ENCODE measurements around the gene CDK13. TPM values are rescaled to one million over a fixed set of nuclear protein-coding genes. Genes with fewer than 3 reads are reported as not detected.

CDK13 gene
- total and polyA plus RNA-seq, 7 experiments from 2014 or later, result 26.3 to 117 (median 105) TPM

DNA sequence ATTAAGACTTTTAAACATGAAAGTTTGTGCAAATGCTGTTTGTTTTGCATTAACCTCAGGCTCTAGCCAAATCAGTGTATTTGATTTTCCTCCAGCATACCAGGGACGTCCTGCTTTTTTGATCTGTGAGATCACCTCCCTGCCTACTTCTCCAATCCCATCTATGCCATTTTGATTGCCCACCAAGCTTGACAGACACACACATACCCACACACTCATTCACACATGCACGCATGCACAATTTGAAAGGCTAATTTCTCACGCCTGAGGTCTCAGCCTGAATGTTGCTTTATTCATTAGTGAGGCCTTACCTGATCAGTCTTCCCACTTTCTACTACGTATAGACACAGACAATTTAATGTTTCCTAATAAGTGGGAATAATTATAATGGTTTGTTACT, 53.5 kb downstream of the CDK13 start:
- Mint-ChIP-seq H3K4me3 (no peak overlapping the region), H3K36me3 (peaks cover 7 to 29% (median 13%) of the 10 kb centered on the region in 5 donors), H3K27me3 (no peaks in the 10 kb centered on the region), H3K9me3 (no peaks in the 10 kb centered on the region), H3K4me1 (peaks cover 0 to 30% (median 9%) of the 10 kb centered on the region in 7 donors), H3K27ac (peak overlapping the region in 5 of 9 donors; percentile 9 to 38 (median 23))
- no peak for DNase-seq
- Histone ChIP-seq H3K4me1 (ENCODE audit: control insufficient read depth in 2 of 2, insufficient read depth in 2 of 2, low read length in 2 of 2) (no peaks in the 10 kb centered on the region), H3K4me3 (ENCODE audit: low read length) (no peak overlapping the region), H3K9me3 (ENCODE audit: control insufficient read depth in 2 of 3, low read length in 3 of 3) (no peaks in the 10 kb centered on the region), H3K27ac (ENCODE audit: low read depth, low read length) (no peak overlapping the region), H3K36me3 (ENCODE audit: control insufficient read depth in 2 of 3, insufficient read depth in 3 of 3, low read length in 3 of 3) (peaks cover 0 to 21% (median 3%) of the 10 kb centered on the region in 3 experiments), H3K27me3 (ENCODE audit: control insufficient read depth in 2 of 2, insufficient read depth in 2 of 2, low read length in 2 of 2) (no peaks in the 10 kb centered on the region)
- CTCF ChIA-PET, result no interaction called here
- intact Hi-C loops (cut with micrococcal nuclease), result no loop called here
- no peak for ATAC-seq
- POLR2A ChIA-PET, result no interaction called here

DNA sequence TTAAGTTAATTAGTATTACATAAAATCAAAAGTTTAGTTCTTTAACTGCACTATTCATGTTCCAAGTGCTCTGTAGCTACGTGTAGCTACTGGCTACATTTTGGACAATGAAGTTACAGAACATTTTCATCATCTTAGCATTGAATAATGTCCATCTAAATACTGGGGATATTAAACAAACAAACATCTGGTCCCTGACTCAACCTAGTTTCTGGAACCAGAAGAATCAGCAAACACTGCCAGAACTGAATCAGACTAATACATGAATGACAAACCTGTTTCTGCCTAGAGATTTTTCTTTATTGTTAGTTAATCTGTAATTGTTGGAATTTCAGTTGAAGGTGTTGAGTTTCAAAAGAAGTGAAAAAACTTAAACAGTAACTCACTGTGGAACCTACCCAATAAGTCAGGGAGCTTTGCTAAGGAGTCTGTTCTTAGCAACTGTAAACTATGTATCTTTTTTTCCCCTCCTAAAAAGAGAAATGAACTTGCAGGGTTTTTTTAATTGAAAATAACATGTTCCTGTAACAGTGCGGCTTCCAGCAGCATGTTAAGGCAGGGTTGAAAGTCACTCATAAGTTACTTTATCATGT, 58.3 kb downstream of the CDK13 start:
- Mint-ChIP-seq H3K27me3 (no peaks in the 10 kb centered on the region), H3K27ac (peak overlapping the region in 1 of 9 donors; percentile 33), H3K4me3 (no peak overlapping the region), H3K4me1 (peaks cover 2 to 24% (median 11%) of the 10 kb centered on the region in 7 donors), H3K36me3 (peaks cover 4 to 37% (median 13%) of the 10 kb centered on the region in 5 donors), H3K9me3 (no peaks in the 10 kb centered on the region)
- DNase-seq (no peak), ATAC-seq (no peak)
- no peaks in the 10 kb centered on the region for H3K27me3 ChIP-seq (ENCODE audit: control insufficient read depth in 2 of 2, insufficient read depth in 2 of 2, low read length in 2 of 2)
- H3K27ac ChIP-seq (ENCODE audit: low read depth, low read length), result no peak overlapping the region
- POLR2A ChIA-PET, result no interaction called here
- intact Hi-C loops (cut with micrococcal nuclease), result loop anchor here in 1 of 2 donors (5.0 kb wide), 1 partner anchor 34 kb away; no protein-coding TSS in a partner anchor
- no peak overlapping the region for H3K4me3 ChIP-seq (ENCODE audit: low read length)
- CTCF ChIA-PET, result no interaction called here
- no peaks in the 10 kb centered on the region for H3K4me1 ChIP-seq (ENCODE audit: control insufficient read depth in 2 of 2, insufficient read depth in 2 of 2, low read length in 2 of 2)
- no peaks in the 10 kb centered on the region for H3K9me3 ChIP-seq (ENCODE audit: control insufficient read depth in 2 of 3, low read length in 3 of 3)
- H3K36me3 ChIP-seq (ENCODE audit: control insufficient read depth in 2 of 3, insufficient read depth in 3 of 3, low read length in 3 of 3), result peaks cover 0 to 31% (median 9%) of the 10 kb centered on the region in 3 experiments

DNA sequence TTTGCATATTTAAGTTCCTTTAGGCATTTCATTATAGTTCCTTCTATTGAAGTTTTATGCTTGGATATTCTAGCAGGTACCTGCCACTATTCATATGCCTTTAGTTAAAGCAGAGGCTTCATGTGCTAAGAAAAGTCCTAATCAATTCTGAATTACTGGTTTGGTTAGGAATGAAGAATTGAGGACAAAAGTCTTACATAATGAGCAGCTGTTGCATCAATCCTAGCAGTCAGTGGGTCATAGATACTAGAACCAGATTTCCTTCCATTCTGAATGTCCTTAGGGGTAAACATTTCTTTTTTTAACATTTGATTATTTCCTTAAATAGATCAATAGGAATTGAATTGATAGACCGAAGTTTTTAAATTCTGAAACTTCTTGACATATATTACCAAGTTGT, 59.2 kb downstream of the CDK13 start:
- ChIA-PET POLR2A (no interaction called here), CTCF (no interaction called here)
- Mint-ChIP-seq H3K36me3 (peaks cover 0 to 37% (median 13%) of the 10 kb centered on the region in 5 donors), H3K4me3 (no peak overlapping the region), H3K9me3 (no peaks in the 10 kb centered on the region), H3K4me1 (peaks cover 2 to 24% (median 12%) of the 10 kb centered on the region in 7 donors), H3K27me3 (no peaks in the 10 kb centered on the region), H3K27ac (peak overlapping the region in 1 of 9 donors; percentile 40)
- Histone ChIP-seq H3K36me3 (ENCODE audit: control insufficient read depth in 2 of 3, insufficient read depth in 3 of 3, low read length in 3 of 3) (peaks cover 0 to 31% (median 14%) of the 10 kb centered on the region in 3 experiments), H3K9me3 (ENCODE audit: control insufficient read depth in 2 of 3, low read length in 3 of 3) (no peaks in the 10 kb centered on the region), H3K27ac (ENCODE audit: low read depth, low read length) (no peak overlapping the region), H3K4me1 (ENCODE audit: control insufficient read depth in 2 of 2, insufficient read depth in 2 of 2, low read length in 2 of 2) (no peaks in the 10 kb centered on the region), H3K4me3 (ENCODE audit: low read length) (no peak overlapping the region), H3K27me3 (ENCODE audit: control insufficient read depth in 2 of 2, insufficient read depth in 2 of 2, low read length in 2 of 2) (no peaks in the 10 kb centered on the region)
- ATAC-seq (no peak), DNase-seq (no peak)
- intact Hi-C loops (cut with micrococcal nuclease), result loop anchor here in 1 of 2 donors (5.0 kb wide), 1 partner anchor 33 kb away; no protein-coding TSS in a partner anchor

DNA sequence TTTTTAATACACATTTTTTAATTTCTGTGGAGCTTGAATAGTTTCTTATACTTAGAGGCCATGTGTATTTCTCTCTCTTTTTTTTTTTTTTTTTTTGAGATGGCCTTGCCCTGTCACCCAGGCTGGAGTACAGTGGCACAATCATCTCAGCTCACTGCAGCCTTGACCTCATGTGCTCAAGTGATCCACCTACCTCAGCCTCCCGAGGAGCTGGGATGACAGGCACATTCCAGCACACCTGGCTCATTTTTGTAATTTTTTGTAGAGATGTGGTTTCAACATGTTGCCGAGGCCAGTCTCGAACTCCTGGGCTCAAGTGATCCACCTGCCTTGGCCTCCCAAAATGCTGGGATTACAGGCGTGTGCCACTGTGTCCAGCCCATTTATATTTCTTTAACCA, 64.3 kb downstream of the CDK13 start:
- H3K36me3 Mint-ChIP-seq, result peaks cover 4 to 39% (median 19%) of the 10 kb centered on the region in 5 donors
- no peak for ATAC-seq
- DNase-seq, result no peak
- H3K9me3 Mint-ChIP-seq, result no peaks in the 10 kb centered on the region
- no peaks in the 10 kb centered on the region for H3K27me3 Mint-ChIP-seq
- Histone ChIP-seq H3K4me1 (ENCODE audit: control insufficient read depth in 2 of 2, insufficient read depth in 2 of 2, low read length in 2 of 2) (no peaks in the 10 kb centered on the region), H3K27me3 (ENCODE audit: control insufficient read depth in 2 of 2, insufficient read depth in 2 of 2, low read length in 2 of 2) (no peaks in the 10 kb centered on the region), H3K27ac (ENCODE audit: low read depth, low read length) (no peak overlapping the region), H3K4me3 (ENCODE audit: low read length) (no peak overlapping the region), H3K9me3 (ENCODE audit: control insufficient read depth in 2 of 3, low read length in 3 of 3) (no peaks in the 10 kb centered on the region), H3K36me3 (ENCODE audit: control insufficient read depth in 2 of 3, insufficient read depth in 3 of 3, low read length in 3 of 3) (peaks cover 0 to 12% (median 10%) of the 10 kb centered on the region in 3 experiments)
- no peak overlapping the region for H3K4me3 Mint-ChIP-seq
- ChIA-PET CTCF (interaction anchor here (0.6 kb wide), 2 partner anchors 26 to 87 kb away, joined by 3 read pairs; no protein-coding TSS in a partner anchor), POLR2A (interaction anchor here (0.6 to 1.3 kb wide), 2 partner anchors 58 to 66 kb away, joined by 4 to 6 read pairs; no protein-coding TSS in a partner anchor)
- intact Hi-C loops (cut with micrococcal nuclease), result no loop called here
- H3K4me1 Mint-ChIP-seq, result peaks cover 9 to 32% (median 27%) of the 10 kb centered on the region in 7 donors
- H3K27ac Mint-ChIP-seq, result peak overlapping the region in 2 of 9 donors; percentile 38 to 51

DNA sequence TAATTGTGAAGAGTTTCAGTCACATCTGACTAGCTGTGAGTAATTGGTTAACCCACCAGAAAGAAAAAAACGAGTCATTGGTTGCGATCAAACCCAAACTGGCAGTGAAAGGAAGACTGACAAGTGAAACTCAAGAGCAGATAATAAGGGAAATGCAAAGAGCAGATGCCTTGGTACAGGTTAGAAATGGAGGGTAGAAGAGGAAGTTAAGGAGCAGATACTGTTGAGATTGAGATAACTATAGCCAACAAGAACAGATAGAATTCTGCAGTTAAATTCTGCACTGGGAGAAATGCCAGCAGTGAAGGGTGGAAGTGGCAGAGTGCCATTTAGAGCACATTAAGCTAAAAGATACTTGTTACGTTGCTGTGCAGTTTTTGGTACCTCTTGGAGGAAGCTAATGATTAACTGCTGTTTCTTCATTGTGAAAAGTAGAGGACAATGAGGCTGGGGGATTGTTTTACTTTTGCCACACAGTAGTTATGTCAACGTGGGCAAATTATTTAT, 65.8 kb downstream of the CDK13 start:
- Mint-ChIP-seq H3K27me3 (no peaks in the 10 kb centered on the region), H3K4me3 (no peak overlapping the region), H3K9me3 (no peaks in the 10 kb centered on the region), H3K4me1 (peaks cover 9 to 32% (median 29%) of the 10 kb centered on the region in 7 donors), H3K36me3 (peaks cover 4 to 42% (median 17%) of the 10 kb centered on the region in 5 donors), H3K27ac (peak overlapping the region in 6 of 9 donors; percentile 3 to 85 (median 24))
- no peaks in the 10 kb centered on the region for H3K4me1 ChIP-seq (ENCODE audit: control insufficient read depth in 2 of 2, insufficient read depth in 2 of 2, low read length in 2 of 2)
- ATAC-seq, result peak; percentile 41
- peaks cover 0 to 9% (median 0%) of the 10 kb centered on the region in 3 experiments for H3K36me3 ChIP-seq (ENCODE audit: control insufficient read depth in 2 of 3, insufficient read depth in 3 of 3, low read length in 3 of 3)
- ChIA-PET CTCF (no interaction called here), POLR2A (no interaction called here)
- intact Hi-C loops (cut with micrococcal nuclease), result no loop called here
- no peak for DNase-seq
- no peak overlapping the region for H3K27ac ChIP-seq (ENCODE audit: low read depth, low read length)
- no peak overlapping the region for H3K4me3 ChIP-seq (ENCODE audit: low read length)
- no peaks in the 10 kb centered on the region for H3K27me3 ChIP-seq (ENCODE audit: control insufficient read depth in 2 of 2, insufficient read depth in 2 of 2, low read length in 2 of 2)
- no peaks in the 10 kb centered on the region for H3K9me3 ChIP-seq (ENCODE audit: control insufficient read depth in 2 of 3, low read length in 3 of 3)

DNA sequence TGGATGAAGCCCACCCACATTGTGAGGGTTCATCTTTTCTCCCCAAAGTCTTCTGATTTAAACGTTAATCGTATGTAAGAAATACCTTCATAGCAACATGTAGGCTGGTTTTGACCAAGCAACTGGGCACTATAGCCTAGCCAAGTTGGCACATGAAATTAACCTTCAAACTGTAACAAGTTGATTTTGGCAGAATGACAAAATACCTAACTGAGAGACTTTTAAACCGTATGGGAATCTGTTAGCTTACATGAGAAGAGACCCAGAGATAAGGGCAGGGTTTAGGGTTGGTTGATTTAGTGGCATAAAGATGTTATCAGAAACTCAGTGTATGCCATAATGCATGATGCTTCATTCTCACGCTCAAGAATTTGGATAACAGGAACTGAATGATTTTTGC, 69.5 kb downstream of the CDK13 start:
- no peaks in the 10 kb centered on the region for H3K27me3 ChIP-seq (ENCODE audit: control insufficient read depth in 2 of 2, insufficient read depth in 2 of 2, low read length in 2 of 2)
- Mint-ChIP-seq H3K27me3 (no peaks in the 10 kb centered on the region), H3K4me1 (peaks cover 19 to 46% (median 37%) of the 10 kb centered on the region in 7 donors), H3K27ac (no peak overlapping the region), H3K9me3 (no peaks in the 10 kb centered on the region), H3K4me3 (no peak overlapping the region), H3K36me3 (peaks cover 8 to 41% (median 15%) of the 10 kb centered on the region in 5 donors)
- CTCF ChIA-PET, result interaction anchor here (1.4 kb wide), 1 partner anchor 123 kb away, joined by 4 read pairs; no protein-coding TSS in a partner anchor
- peaks cover 0 to 6% (median 3%) of the 10 kb centered on the region in 3 experiments for H3K36me3 ChIP-seq (ENCODE audit: control insufficient read depth in 2 of 3, insufficient read depth in 3 of 3, low read length in 3 of 3)
- DNase-seq (no peak), ATAC-seq (no peak)
- H3K4me1 ChIP-seq (ENCODE audit: control insufficient read depth in 2 of 2, insufficient read depth in 2 of 2, low read length in 2 of 2), result no peaks in the 10 kb centered on the region
- no peaks in the 10 kb centered on the region for H3K9me3 ChIP-seq (ENCODE audit: control insufficient read depth in 2 of 3, low read length in 3 of 3)
- POLR2A ChIA-PET, result no interaction called here
- intact Hi-C loops (cut with micrococcal nuclease), result no loop called here
- H3K27ac ChIP-seq (ENCODE audit: low read depth, low read length), result no peak overlapping the region
- no peak overlapping the region for H3K4me3 ChIP-seq (ENCODE audit: low read length)

All from naive thymus-derived CD4-positive, alpha-beta T cell (primary cell).